Measurements from ENCODE around the gene CMIP.
"Not testable (repeated sequence)": the region's sequence is repeated elsewhere in the genome, so short reads cannot be mapped to it uniquely, and the experiment has no call there.

GRCh38 chr16:81741430-81741770, 296.8 kb downstream of the CMIP start:
- not testable (repeated sequence) for TF ChIP-seq FOXM1 (IDR thresholded peaks at IDR 0.05; ENCODE audit: borderline replicate concordance); ZNF384 (IDR thresholded peaks at IDR 0.05); CTBP1 (IDR thresholded peaks at IDR 0.05; ENCODE audit: borderline replicate concordance); NFRKB (IDR thresholded peaks at IDR 0.05); FOXK2 (IDR thresholded peaks at IDR 0.05)
